ENCODE measurements around the gene IGFL4.

Gene IGFL4

GRCh38 chr19:46018729-46019251 is 22.0 kb downstream of the IGFL4 start:
- DNase-seq: no peak

DNA sequence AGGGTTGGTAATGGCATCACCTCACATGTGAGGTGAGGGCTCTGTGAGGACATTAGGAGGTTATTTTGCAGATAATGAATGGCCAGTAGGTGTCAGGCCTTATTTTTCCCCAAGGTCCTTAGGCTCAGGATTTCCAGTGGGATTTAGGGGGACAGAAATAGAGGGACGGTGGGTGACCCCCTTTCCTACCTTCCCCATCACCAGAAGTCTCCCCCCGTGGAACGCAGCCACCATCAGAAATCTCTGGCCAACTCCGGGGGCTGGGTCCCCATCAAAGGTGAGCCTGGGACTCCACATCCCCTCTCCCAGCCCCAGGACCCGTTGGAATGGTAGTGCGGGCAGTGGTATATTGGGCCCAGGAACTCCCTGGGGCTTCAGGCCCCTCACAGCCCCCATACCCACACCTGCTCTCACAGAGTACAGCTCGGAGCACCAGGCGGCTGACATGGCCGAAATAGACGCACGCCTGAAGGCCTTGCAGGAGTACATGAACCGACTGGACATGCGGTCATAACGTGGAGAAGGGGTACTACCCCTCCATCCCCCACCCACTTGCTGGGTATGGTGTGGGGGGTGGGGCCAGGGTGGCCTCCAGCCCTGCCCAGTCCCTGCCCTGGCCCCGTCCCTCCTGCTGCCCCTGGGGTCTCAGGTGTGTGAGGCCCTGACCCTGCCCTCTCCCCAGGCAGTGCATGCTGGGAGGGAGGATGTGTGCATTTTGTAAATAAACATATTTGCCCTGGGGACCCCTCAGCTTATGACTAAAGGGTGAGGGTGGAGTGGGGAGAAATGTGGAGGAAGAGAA is 22.7 kb downstream of the IGFL4 start:
- DNase-seq: no peak

GRCh38 chr19:46017095-46017429 is 23.7 kb downstream of the IGFL4 start:
- no peak for DNase-seq

- DNase-seq: peak; percentile 68 to 87
These were observed 24.2 kb downstream of the IGFL4 start for GRCh38 chr19:46016426-46017094.

- no peak for DNase-seq
These were observed 24.9 kb downstream of the IGFL4 start for GRCh38 chr19:46015687-46016425.

DNA sequence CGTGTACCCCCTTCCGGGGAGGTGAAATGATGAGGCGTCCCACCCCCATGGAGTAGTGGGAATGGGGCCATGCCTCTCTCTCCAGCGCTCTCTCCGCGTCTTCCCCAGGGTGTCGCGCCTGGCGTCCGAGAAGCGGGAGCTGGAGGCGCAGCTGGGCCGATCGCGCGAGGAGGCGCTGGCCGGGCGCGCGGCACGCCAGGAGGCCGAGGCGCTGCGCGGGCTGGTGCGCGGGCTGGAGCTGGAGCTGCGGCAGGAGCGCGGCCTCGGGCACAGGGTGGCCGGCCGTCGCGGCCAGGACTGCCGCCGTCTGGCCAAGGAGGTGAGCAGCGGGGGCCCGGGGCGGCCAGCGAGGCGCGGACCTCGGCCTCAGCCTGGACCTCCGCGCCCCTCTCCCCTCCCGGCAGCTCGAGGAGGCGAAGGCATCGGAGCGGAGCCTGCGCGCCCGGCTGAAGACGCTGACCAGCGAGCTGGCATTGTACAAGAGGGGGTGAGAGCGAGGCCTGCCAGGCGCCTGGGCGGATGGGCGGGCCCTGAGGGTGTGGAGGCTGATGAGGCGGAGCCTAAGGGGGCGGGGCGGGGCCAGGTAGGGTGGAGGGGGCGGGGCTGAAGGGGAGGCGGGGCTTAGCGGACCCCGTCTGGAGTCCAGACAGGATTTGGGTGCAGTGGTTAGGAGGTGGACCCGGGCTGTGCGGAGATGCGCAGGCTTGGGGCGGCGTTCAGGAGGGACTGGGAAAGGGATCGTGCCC is 25.7 kb downstream of the IGFL4 start:
- peak; percentile 72 to 78 for DNase-seq

DNA sequence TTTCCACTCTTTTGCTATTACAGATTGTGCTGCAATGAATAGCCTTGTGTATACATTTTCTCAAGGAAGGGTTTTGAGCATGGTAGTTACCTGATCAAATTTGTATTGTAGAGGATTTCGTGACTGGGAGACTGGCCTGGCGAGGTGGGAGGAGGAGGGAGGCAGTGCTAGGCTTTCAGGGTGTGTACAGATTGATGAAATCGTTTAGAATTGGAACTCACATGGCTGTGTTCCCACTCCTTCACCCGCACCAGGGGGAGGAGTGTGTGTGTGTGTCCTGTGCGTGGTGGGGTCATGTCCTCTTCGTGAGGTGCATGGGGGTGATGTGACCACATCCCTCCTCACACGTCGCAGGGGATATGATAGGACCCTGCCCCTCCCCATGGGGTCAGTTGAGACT is 26.3 kb downstream of the IGFL4 start:
- DNase-seq: no peak

DNA sequence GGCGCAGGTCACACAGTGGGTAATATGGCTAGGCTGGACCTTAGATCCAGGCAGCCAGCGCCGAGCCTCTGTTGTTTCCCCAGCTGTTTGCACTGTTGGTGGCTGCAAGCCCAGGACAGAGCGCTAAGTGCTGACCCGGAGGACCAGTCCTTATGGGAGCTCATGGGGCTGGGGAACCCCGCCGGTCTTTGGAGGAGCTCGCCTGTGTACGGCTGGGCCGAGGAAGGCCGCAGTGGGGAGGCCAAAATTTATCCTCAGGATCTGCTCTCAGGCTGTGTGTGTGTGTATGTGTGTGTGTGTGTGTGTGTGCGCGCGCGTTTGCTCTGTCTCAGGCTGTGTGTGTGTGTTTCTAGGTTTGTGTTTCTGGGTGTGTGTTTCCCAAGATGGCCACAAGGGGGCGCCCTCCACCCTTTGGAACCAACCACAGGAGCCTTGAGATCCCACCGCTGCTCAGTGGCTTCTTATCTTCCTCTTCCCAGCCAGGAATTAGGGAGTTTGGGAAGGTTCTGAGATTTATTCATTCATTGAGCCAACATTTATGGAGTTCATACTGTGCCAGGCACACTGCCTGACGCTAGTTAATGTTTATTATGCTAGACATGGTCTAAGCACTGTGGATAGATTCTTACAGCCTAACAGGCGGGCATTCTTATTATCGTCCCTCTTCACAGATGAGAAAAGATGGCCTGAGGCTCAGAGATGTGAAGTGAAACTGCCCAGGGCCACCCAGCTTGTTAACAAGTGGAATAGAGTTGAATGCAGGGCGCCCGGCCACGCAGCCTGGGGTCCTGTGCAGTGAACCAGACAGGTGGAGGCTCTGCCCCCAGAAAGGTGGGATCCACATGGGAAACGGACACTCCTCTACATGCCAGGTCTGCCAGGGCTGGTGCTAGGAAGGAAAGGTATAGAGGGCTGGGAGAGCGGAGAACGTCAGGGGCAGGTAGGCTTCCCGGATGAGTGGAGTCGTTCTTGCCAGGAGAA is 31.0 kb downstream of the IGFL4 start:
- DNase-seq: peak; percentile 24 to 65

- no peak for DNase-seq
These were observed 34.4 kb downstream of the IGFL4 start for GRCh38 chr19:46006411-46006810.

DNA sequence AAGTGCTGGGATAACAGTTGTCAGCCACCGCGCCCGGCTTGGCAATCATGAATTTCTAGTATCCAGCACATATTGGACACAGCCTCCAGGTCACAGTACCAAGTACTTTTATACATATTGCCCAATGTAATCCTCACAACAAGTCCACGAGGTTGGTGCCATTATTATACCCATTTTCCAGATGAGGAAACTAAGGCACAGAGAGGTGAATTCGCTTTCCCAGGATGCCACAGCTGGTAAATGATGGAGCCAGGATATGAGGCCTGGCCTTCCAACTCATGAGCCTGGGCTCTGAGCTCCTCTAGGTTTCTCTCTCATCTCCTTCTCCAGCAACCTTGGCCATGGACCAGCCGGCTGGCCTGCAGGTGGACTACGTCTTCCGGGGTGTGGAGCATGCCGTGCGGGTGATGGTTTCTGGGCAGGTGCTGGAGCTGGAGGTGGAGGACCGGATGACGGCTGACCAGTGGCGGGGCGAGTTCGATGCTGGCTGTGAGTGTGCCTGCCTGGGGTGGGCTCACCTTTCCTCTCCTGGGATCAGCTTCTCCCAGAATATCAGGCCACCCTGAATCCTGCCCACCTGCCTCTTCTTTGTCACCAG is 38.0 kb downstream of the IGFL4 start:
- no peak for DNase-seq

GRCh38 chr19:46000491-46001246 is 40.1 kb downstream of the IGFL4 start:
- peak; percentile 31 to 63 for DNase-seq

- DNase-seq: peak; percentile 24 to 63
These were observed 41.1 kb downstream of the IGFL4 start for GRCh38 chr19:45999653-46000121.

- no peak for DNase-seq
These were observed 42.0 kb downstream of the IGFL4 start for GRCh38 chr19:45998834-45999233.

DNA sequence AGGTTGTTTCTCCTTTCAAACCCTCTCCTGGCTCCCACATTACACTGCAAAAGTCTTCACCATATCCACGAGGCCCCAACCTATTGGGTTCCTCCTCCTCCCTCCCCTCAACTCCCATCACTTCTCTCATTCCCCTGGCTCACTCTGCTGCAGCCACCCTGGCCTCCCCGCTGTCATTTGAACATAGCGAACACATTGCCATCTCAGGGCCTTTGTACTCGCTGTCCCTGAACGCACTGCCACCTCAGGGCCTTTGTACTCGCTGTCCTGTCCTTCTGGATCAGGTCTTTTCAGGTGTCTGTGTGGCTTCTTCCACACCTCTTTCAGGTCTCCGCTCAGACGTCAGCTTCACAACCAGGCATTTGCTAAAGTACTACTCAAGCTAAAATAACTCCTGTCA is 43.9 kb downstream of the IGFL4 start:
- no peak for DNase-seq

GRCh38 chr19:45995715-45996385 is 45.0 kb downstream of the IGFL4 start:
- DNase-seq: no peak

GRCh38 chr19:45994998-45995714 is 45.6 kb downstream of the IGFL4 start, which contains the start of gene CCDC61:
TSS of gene CCDC61 (plus strand) at chr19:45995467. CDS start at chr19:46003019, 7,552 bp downstream.
- peak; percentile 100 for DNase-seq

GRCh38 chr19:45994456-45994997 is 46.3 kb downstream of the IGFL4 start:
- no peak for DNase-seq

DNA sequence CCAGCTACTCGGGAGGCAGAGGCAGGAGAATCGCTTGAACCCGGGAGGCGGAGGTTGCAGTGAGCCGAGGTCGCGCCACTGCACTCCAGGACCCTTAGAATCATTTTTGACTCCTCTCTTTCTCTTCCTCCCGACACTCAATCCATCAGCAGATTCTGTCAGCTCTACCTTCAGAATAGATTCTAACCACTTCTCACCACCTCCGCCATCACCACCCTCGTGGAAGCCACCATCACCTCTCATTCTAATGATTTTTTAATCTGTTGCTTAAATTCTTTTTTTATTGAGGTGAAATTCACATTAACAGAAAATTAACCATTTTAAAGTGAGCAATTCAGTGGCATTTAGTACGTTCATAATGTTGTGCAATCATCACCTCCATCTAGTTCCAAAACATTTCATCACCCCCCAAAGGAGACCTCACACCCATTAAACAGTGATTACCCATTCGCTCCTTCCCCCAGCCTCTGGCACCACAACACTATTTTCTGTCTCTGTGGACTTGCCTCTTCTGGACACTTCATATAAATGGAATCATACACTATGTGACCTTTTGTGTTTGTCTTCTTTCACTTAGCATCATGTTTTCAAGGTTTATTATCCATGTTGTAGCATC is 50.6 kb downstream of the IGFL4 start:
- DNase-seq: no peak

Data from NCI-H1930 (cell line).